Measurements from ENCODE around the gene ELAPOR1. TPM values are rescaled to one million over a fixed set of nuclear protein-coding genes. Genes with fewer than 3 reads are reported as not detected.
"Not testable (repeated sequence)": the region's sequence is repeated elsewhere in the genome, so short reads cannot be mapped to it uniquely, and the experiment has no call there.

Gene ELAPOR1
- polyA plus RNA-seq, 4 donors, result 1.2 to 2.1 (median 1.8) TPM

GRCh38 chr1:109135940-109136339 lies 22.0 kb downstream of the ELAPOR1 start:
- DNase-seq (ENCODE audit: low read depth in 4 of 4, low spot score in 2 of 4), result no peak

- DNase-seq (ENCODE audit: low read depth in 4 of 4, low spot score in 2 of 4), result no peak
Observed at GRCh38 chr1:109136766-109137165, 22.9 kb downstream of the ELAPOR1 start.

GRCh38 chr1:109137958-109138357 lies 24.0 kb downstream of the ELAPOR1 start:
- no peak for DNase-seq (ENCODE audit: low read depth in 4 of 4, low spot score in 2 of 4)

GRCh38 chr1:109138358-109138757 lies 24.4 kb downstream of the ELAPOR1 start:
- DNase-seq (ENCODE audit: low read depth in 4 of 4, low spot score in 2 of 4), result no peak

GRCh38 chr1:109140392-109140791 lies 26.5 kb downstream of the ELAPOR1 start:
- no peak for DNase-seq (ENCODE audit: low read depth in 4 of 4, low spot score in 2 of 4)

- DNase-seq (ENCODE audit: low read depth in 4 of 4, low spot score in 2 of 4), result no peak
Observed at GRCh38 chr1:109142260-109142659, 28.3 kb downstream of the ELAPOR1 start.

- DNase-seq (ENCODE audit: low read depth in 4 of 4, low spot score in 2 of 4), result not testable (repeated sequence)
Observed at GRCh38 chr1:109142725-109143124, 28.8 kb downstream of the ELAPOR1 start.

- no peak for DNase-seq (ENCODE audit: low read depth in 4 of 4, low spot score in 2 of 4)
Observed at GRCh38 chr1:109148987-109149561, 35.2 kb downstream of the ELAPOR1 start.

- no peak for DNase-seq (ENCODE audit: low read depth in 4 of 4, low spot score in 2 of 4)
Observed at GRCh38 chr1:109149874-109150601, 36.1 kb downstream of the ELAPOR1 start.

- no peak for DNase-seq (ENCODE audit: low read depth in 4 of 4, low spot score in 2 of 4)
Observed at GRCh38 chr1:109151146-109151990, 37.5 kb downstream of the ELAPOR1 start.

- DNase-seq (ENCODE audit: low read depth in 4 of 4, low spot score in 2 of 4), result no peak
Observed at GRCh38 chr1:109152196-109152595, 38.3 kb downstream of the ELAPOR1 start.

- no peak for DNase-seq (ENCODE audit: low read depth in 4 of 4, low spot score in 2 of 4)
Observed at GRCh38 chr1:109156916-109157385, 43.0 kb downstream of the ELAPOR1 start.

- DNase-seq (ENCODE audit: low read depth in 4 of 4, low spot score in 2 of 4), result no peak
Observed at GRCh38 chr1:109158433-109158832, 44.5 kb downstream of the ELAPOR1 start.

GRCh38 chr1:109159326-109159725 lies 45.4 kb downstream of the ELAPOR1 start:
- DNase-seq (ENCODE audit: low read depth in 4 of 4, low spot score in 2 of 4), result no peak

- no peak for DNase-seq (ENCODE audit: low read depth in 4 of 4, low spot score in 2 of 4)
Observed at GRCh38 chr1:109160071-109160840, 46.3 kb downstream of the ELAPOR1 start.

- DNase-seq (ENCODE audit: low read depth in 4 of 4, low spot score in 2 of 4), result no peak
Observed at GRCh38 chr1:109161858-109162606, 48.1 kb downstream of the ELAPOR1 start.

- DNase-seq (ENCODE audit: low read depth in 4 of 4, low spot score in 2 of 4), result no peak
Observed at GRCh38 chr1:109162626-109163025, 48.7 kb downstream of the ELAPOR1 start.

GRCh38 chr1:109163551-109163950 lies 49.6 kb downstream of the ELAPOR1 start:
- no peak for DNase-seq (ENCODE audit: low read depth in 4 of 4, low spot score in 2 of 4)

All from left renal cortex interstitium (tissue), 4 donors.